GM18498 (cell line): ENCODE data around the gene SLC35A2.
"Not testable (repeated sequence)": the region's sequence is repeated elsewhere in the genome, so short reads cannot be mapped to it uniquely, and the experiment has no call there.

Source experiments
- ATAC-seq: cut with Tn5 transposase; IDR thresholded peaks from one replicate; pipeline ENCODE4 v1.9.1; 2021; ENCODE audit warnings: mild to moderate bottlenecking, moderate library complexity; ENCODE audit not compliant: unreplicated experiment

The SLC35A2 gene

DNA sequence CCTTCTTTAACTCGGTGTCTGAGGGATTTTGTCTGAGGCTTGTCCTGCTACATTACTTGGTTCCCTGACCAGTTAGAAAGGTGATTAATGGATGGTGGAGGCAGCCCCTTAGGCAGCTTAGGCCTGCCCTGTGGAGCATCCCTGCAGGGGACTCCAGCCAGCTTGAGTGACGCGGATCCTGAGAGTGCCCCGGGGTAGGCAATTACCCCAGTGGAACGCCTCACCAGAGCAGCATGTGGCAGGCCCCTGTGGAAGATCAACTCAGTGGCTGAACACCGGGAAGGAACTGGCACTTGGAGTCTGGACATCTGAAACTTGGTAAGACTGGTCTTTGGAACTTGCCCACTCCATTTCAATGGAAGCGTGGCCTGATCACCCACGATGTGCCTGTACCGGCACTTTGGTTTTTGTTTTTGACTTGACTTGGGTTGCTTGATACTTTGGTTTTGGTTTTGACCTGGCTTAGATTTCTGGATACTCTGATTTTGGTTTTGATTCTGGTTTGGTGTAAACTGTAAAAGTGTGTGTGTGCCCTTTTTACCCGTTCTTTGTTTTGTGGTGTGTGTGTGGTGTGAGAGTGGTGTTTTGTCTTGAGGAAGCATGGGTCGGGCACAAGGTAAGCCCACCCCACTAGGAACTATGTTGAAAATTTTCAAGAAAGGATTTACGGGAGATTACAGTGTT lies 57.2 kb downstream of the SLC35A2 start:
- ATAC-seq, result not testable (repeated sequence)

DNA sequence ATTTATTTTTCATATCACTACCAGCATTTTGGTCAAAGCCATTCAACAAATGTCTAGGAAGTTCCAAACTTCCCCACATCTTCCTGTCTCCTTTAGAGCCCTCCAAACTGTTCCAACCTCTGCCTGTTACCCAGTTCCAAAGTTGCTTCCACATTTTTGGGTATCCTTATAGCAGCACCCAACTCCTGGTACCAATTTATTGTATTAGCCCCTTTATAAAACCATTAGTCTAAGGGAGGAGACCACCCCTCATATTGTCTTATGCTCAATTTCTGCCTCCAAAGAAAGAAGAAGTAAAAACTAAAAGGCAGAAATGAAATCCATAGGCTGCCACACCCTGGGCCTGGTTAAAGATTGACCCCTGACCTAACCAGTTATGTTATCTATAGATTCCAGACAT lies 58.0 kb downstream of the SLC35A2 start:
- ATAC-seq, result not testable (repeated sequence)
